ENCODE results near the gene MET. TPM values are rescaled to one million over a fixed set of nuclear protein-coding genes. Genes with fewer than 3 reads are reported as not detected.

The MET gene
- total and polyA plus RNA-seq, 2 of the 8 experiments (the other 6 are each of a cell fraction or from before 2014, with no cell fraction given) = 3.5 to 12.9 TPM

DNA sequence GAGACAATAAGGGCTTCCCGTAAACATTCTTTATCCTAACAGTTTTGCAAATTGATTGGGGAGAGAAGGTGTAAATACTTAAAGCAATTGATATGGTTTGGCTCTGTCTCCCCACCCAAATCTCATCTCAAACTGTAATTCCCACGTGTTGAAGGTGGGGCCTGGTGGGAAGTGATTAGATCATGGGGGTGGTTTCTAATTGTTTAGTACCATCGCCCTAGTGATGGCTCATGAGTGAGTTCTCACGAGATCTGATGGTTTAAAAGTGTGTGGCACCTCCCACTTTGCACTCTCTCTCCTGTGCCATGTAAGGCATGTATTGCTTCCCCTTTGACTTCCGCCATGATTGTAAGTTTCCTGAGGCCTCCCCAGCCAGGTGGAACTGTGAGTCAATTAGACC, 168.3 kb downstream of the MET start (continued):
- TF ChIP-seq EP300 (IDR thresholded peaks at IDR 0.05; ENCODE audit: borderline replicate concordance in 1 of 2, low read depth in 2 of 2, low read length in 2 of 2) (no peak), BCL11A (IDR thresholded peaks at IDR 0.05; ENCODE audit: low read depth in 2 of 2, low read length in 2 of 2) (no peak), RFX5 (IDR thresholded peaks at IDR 0.05; ENCODE audit: borderline replicate concordance, low read depth, low read length) (no peak), CBX5 (IDR thresholded peaks at IDR 0.05; ENCODE audit: low read depth, low read length) (no peak)
